ENCODE measurements around the gene YTHDF1. TPM values are rescaled to one million over a fixed set of nuclear protein-coding genes. Genes with fewer than 3 reads are reported as not detected.

Gene YTHDF1
- total and polyA plus RNA-seq, 2 of the 8 experiments (the other 6 are each of a cell fraction or from before 2014, with no cell fraction given) = 32.8 to 66.0 TPM

DNA sequence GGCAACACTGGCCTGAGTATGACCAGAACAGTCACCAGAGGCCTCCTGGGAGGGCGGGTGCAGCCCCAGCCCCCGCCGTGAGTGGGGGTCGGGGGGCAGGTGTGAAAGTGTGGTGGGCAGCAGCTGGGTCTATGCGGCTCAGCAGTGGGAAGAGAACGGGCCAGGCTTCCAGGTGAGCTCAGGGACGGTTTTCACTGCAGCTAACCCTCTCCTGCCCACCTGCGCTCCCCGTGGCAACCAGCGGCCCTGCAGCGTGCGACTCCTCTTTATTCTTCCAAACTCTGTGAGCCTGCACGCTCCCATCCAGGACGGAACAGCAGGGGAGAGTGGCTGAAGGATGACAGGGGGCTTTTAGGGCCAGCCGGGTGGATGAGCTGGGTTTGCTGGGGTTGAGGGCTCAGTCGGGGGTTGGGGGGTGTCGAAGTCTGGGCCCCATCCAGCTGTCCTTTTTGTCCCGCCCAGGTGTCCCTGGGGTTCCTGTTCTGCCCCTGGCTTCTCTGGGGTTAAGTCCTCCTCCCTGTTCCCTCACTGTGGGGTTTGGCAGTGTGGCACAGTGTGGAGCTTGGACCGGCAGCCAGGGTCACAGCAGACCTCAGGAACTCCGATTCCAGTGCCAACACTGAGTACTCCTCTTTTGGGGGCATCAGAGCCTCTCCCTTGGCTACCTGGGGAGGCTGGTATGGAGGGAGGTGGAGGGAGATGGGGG lies 18.9 kb upstream of the YTHDF1 start:
- Histone ChIP-seq H3K9ac (replicated peaks in 1 of 4; ENCODE audit: extremely low read depth in 1 of 4, low read depth in 3 of 4, low read length in 3 of 4) (no peak overlapping the region), H3K14ac (ENCODE audit: insufficient read length) (no peak overlapping the region), H3K79me2 (ENCODE audit: control insufficient read depth in 1 of 2, insufficient read depth in 2 of 2, low read length in 2 of 2) (no peaks in the 10 kb centered on the region), H2BK20ac (ENCODE audit: low read length) (no peak overlapping the region), H2BK12ac (ENCODE audit: low read depth, low read length) (0 out of 2 replicates have a peak overlapping the region, but pooled peaks have one; percentile 40), H3K79me1 (ENCODE audit: low read depth, low read length) (no peaks in the 10 kb centered on the region), H3K4me2 (ENCODE audit: insufficient read depth in 1 of 2, low read depth in 2 of 2, low read length in 2 of 2) (peak overlapping the region; percentile 7 to 64; a peak in 3 of 4 replicates), H2BK15ac (ENCODE audit: low read length) (peak overlapping the region; percentile 1; the same call in 1 of the 2 replicates), H2AK5ac (ENCODE audit: low read depth, low read length) (no peak overlapping the region), H3K23ac (ENCODE audit: insufficient read length) (no peak overlapping the region), H3K18ac (ENCODE audit: extremely low read depth, low read length) (peak overlapping the region; percentile 53; the same call in 1 of the 2 replicates), H2AFZ (ENCODE audit: low read length) (no peak overlapping the region), H3K56ac (replicated peaks; ENCODE audit: insufficient read length, low read depth, low read length) (no peak overlapping the region), H3K9me3 (ENCODE audit: insufficient read depth in 2 of 2, low read depth in 1 of 2, low read length in 1 of 2) (no peaks in the 10 kb centered on the region), H3K4me1 (replicated peaks in 1 of 4; ENCODE audit: control insufficient read depth in 3 of 4, insufficient read depth in 4 of 4, low read length in 3 of 4) (peaks cover 7 to 32% (median 17%) of the 10 kb centered on the region in 4 experiments), H2BK120ac (replicated peaks; ENCODE audit: low read depth, low read length) (no peak overlapping the region), H3K23me2 (ENCODE audit: low read depth, low read length) (no peaks in the 10 kb centered on the region), H3K27me3 (replicated peaks in 1 of 4; ENCODE audit: control insufficient read depth in 3 of 4, extremely low read depth in 1 of 4, insufficient read depth in 3 of 4, low read length in 3 of 4) (peaks cover 0 to 3% (median 1%) of the 10 kb centered on the region in 4 experiments; a peak in 1 of 7 replicates), H3K4ac (replicated peaks; ENCODE audit: insufficient read length, low read depth, low read length) (no peak overlapping the region), H4K20me1 (replicated peaks in 1 of 2; ENCODE audit: control insufficient read depth in 1 of 2, insufficient read depth in 2 of 2, low read length in 2 of 2) (no peaks in the 10 kb centered on the region), H4K8ac (ENCODE audit: extremely low read depth, insufficient read depth, low read length) (peak overlapping the region; percentile 36), H3K4me3 (ENCODE audit: extremely low read depth in 1 of 4, insufficient read depth in 2 of 4, low read depth in 3 of 4, low read length in 4 of 4) (peak overlapping the region in 1 of 4 experiments; percentile 43; a peak in 2 of 8 replicates), H3K27ac (ENCODE audit: low read depth, low read length) (no peak overlapping the region), H3K36me3 (ENCODE audit: control insufficient read depth in 2 of 4, insufficient read depth in 4 of 4, low read length in 3 of 4) (no peaks in the 10 kb centered on the region), H2BK5ac (ENCODE audit: low read depth, low read length) (peak overlapping the region; percentile 20; the same call in 1 of the 2 replicates), H4K91ac (replicated peaks; ENCODE audit: insufficient read length, low read length) (peak overlapping the region; percentile 63), H4K5ac (ENCODE audit: insufficient read length, low read depth, low read length) (no peak overlapping the region)
- TF ChIP-seq MAX (IDR thresholded peaks at IDR 0.05) (peak; percentile 64), CEBPB (IDR thresholded peaks at IDR 0.05; ENCODE audit: low read depth, low read length) (no peak), RAD21 (IDR thresholded peaks at IDR 0.05 in 1 of 2, conservative IDR thresholded peaks at IDR 0.05 in 1 of 2; ENCODE audit: low read depth in 2 of 2, low read length in 2 of 2) (peak; percentile 37 to 50), SP1 (IDR thresholded peaks at IDR 0.05; ENCODE audit: low read depth, low read length) (no peak), POU5F1 (IDR thresholded peaks at IDR 0.05; ENCODE audit: low read depth, low read length) (no peak)
- TF ChIP-seq, protein P1, sequence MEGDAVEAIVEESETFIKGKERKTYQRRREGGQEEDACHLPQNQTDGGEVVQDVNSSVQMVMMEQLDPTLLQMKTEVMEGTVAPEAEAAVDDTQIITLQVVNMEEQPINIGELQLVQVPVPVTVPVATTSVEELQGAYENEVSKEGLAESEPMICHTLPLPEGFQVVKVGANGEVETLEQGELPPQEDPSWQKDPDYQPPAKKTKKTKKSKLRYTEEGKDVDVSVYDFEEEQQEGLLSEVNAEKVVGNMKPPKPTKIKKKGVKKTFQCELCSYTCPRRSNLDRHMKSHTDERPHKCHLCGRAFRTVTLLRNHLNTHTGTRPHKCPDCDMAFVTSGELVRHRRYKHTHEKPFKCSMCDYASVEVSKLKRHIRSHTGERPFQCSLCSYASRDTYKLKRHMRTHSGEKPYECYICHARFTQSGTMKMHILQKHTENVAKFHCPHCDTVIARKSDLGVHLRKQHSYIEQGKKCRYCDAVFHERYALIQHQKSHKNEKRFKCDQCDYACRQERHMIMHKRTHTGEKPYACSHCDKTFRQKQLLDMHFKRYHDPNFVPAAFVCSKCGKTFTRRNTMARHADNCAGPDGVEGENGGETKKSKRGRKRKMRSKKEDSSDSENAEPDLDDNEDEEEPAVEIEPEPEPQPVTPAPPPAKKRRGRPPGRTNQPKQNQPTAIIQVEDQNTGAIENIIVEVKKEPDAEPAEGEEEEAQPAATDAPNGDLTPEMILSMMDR (IDR thresholded peaks at IDR 0.05; ENCODE audit: control extremely low read depth in 1 of 3, insufficient read depth in 1 of 3, low read depth in 1 of 3, low read length in 3 of 3) = peak; percentile 59 to 88 (median 81)
- DNase-seq (ENCODE audit: low read depth in 1 of 2, low spot score in 2 of 2) = peak in 1 of 2 experiments; percentile 85
- POLR2A ChIA-PET (ENCODE audit: partially characterized antibody) = interaction anchor here (0.5 to 4.9 kb wide), 10 partner anchors 9 to 1100 kb away, joined by 3 to 21 read pairs (median 4); partner anchors contain the start of genes COL20A1 and NKAIN4
- CTCF ChIA-PET (ENCODE audit: partially characterized antibody) = interaction anchor here (0.5 to 10.9 kb wide), 28 partner anchors 8 to 1120 kb away, joined by 3 to 199 read pairs (median 4); partner anchors contain the start of genes COL20A1, NKAIN4 and YTHDF1
- 15% methylated on average over 13 of the region's 20 CpGs; no CpG with 5 or more reads in 1 of the 2 experiments for WGBS, 2 experiments (ENCODE audit: extremely low coverage in 1 of 2, insufficient coverage in 1 of 2, insufficient read length in 1 of 2, insufficient replicate concordance in 2 of 2, low coverage in 1 of 2, low lambda C conversion rate in 2 of 2, missing lambda C conversion rate in 1 of 2)
- no peak for FAIRE-seq

Measured in H1 (cell line).